Stimulated activated CD8-positive, alpha-beta memory T cell treated with anti-CD3 and anti-CD28 coated beads, Interleukin-7, amount 100 ng/mL, for 1 hour (primary cell): ENCODE data around the gene BCAS1.
"Not testable (repeated sequence)": the region's sequence is repeated elsewhere in the genome, so short reads cannot be mapped to it uniquely, and the experiment has no call there.

ENCODE experiments used
- DNase-seq, 2 donors: peaks; one replicate each; pipeline ENCODE4 v3.0.0-alpha.2; 2020; ENCODE audit warnings: low read depth in 2 of 2

The BCAS1 gene

GRCh38 chr20:54019127-54019526 lies 51.3 kb downstream of the BCAS1 start:
- no peak for DNase-seq

GRCh38 chr20:54017846-54018245 lies 52.5 kb downstream of the BCAS1 start:
- DNase-seq, result no peak

- no peak for DNase-seq
Measured at GRCh38 chr20:54015496-54015895, 54.9 kb downstream of the BCAS1 start.

- DNase-seq, result no peak
Measured at GRCh38 chr20:54014293-54014926, 56.0 kb downstream of the BCAS1 start.

GRCh38 chr20:54013471-54013870 lies 56.9 kb downstream of the BCAS1 start:
- no peak for DNase-seq

- DNase-seq, result no peak
Measured at GRCh38 chr20:54011346-54011745, 59.0 kb downstream of the BCAS1 start.

GRCh38 chr20:54006216-54006615 lies 64.2 kb downstream of the BCAS1 start:
- DNase-seq, result not testable (repeated sequence)

- DNase-seq, result no peak
Measured at GRCh38 chr20:54005524-54005923, 64.9 kb downstream of the BCAS1 start.

GRCh38 chr20:54004445-54004844 lies 65.9 kb downstream of the BCAS1 start:
- no peak for DNase-seq

GRCh38 chr20:54002741-54003140 lies 67.7 kb downstream of the BCAS1 start:
- DNase-seq, result no peak

GRCh38 chr20:54002056-54002575 lies 68.3 kb downstream of the BCAS1 start:
- no peak for DNase-seq

- DNase-seq, result no peak
Measured at GRCh38 chr20:54000914-54001313, 69.5 kb downstream of the BCAS1 start.

- no peak for DNase-seq
Measured at GRCh38 chr20:54000262-54000661, 70.1 kb downstream of the BCAS1 start.

GRCh38 chr20:53999077-53999476 lies 71.3 kb downstream of the BCAS1 start:
- no peak for DNase-seq

GRCh38 chr20:53996584-53997486 lies 73.6 kb downstream of the BCAS1 start:
- no peak for DNase-seq

GRCh38 chr20:53995949-53996348 lies 74.4 kb downstream of the BCAS1 start:
- DNase-seq, result no peak

GRCh38 chr20:53994088-53994487 lies 76.3 kb downstream of the BCAS1 start:
- no peak for DNase-seq

GRCh38 chr20:53993310-53993709 lies 77.1 kb downstream of the BCAS1 start:
- DNase-seq, result no peak

- DNase-seq, result no peak
Measured at GRCh38 chr20:53990768-53991450, 79.5 kb downstream of the BCAS1 start.

- no peak for DNase-seq
Measured at GRCh38 chr20:53990003-53990402, 80.4 kb downstream of the BCAS1 start.

- DNase-seq, result no peak
Measured at GRCh38 chr20:53989401-53989800, 81.0 kb downstream of the BCAS1 start.

- no peak for DNase-seq
Measured at GRCh38 chr20:53986037-53986650, 84.2 kb downstream of the BCAS1 start.
